ENCODE measurements around the gene ZDHHC12.

The ZDHHC12 gene

DNA sequence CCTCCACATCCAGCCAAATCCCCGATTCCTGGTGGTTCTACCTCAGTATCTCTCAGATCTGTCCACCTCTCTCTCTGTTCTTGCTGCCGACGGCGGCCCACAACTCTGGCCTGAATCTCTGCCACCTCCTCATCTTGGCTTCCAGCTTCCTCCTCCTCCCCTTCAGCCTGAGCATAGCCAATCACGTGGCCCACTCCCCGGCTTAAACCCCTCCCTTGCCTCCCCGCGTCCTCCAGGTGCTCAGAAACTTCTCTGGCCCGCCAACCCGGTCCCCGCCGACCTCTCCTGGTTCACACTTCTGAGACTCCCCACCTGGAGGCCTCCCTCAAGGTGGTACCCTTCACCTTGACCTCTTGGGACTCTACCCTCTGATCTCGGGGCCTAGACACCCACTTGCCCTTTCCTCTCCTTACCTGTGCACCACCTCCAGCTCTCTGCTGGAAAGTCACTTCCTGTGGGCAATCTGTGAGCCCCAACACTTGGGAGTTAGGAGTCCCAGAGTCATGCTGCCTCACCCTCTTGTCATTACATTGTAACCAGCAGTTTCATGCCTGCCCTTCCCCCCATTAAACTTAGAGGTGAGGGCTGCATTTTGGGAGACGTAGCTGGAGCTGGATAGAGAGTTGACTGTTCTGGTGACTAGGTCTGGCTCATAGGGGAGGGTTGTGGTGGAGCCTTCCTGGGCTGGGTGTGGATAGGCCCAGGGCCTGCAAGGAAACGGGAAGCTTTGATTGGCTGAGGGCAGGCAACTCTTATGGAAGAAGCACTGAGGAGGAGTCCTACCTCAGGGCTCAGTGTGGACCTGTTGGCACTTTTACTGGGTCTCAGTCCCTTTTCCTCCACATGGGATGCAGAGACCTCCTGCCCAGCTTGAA is 39.4 kb downstream of the ZDHHC12 start:
- DNase-seq, result peak; percentile 60

GRCh38 chr9:128684065-128684324 is 39.9 kb downstream of the ZDHHC12 start:
- no peak for DNase-seq

DNA sequence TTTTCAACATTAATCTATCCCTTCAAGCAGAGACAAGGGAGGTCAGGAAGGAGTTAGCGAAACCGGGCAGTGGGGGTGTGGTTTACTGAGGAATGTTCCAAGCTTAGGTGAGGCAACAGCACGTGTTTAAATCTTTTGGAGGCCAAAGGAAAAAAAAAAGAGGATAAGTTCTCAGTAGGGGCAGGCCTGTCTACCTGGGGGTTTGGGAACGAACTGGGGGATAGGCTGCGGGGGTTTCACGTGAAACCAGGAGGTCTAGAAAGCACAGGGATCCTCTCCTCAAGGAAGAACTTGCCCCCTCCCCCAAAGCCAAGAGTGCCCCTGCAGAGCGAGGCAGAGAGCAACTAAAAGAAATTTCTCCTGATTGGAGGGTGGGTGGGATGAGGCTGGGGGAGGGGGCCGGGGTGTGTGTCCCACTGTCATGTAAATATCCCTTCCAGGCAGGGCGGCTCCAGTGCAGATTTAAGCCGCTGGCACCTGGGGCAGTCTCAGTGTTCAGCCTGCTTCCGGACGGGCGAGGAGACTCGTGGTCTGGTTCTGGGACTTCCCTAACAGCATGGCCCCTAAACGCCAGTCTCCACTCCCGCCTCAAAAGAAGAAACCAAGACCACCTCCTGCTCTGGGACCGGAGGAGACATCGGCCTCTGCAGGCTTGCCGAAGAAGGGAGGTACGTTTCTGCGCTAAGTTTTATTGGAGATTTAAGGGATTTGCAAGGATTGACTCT is 40.4 kb downstream of the ZDHHC12 start:
- DNase-seq, result peak; percentile 29

- peak; percentile 61 for DNase-seq
Measured at GRCh38 chr9:128677794-128678193, 46.1 kb downstream of the ZDHHC12 start.

- no peak for DNase-seq
Measured at GRCh38 chr9:128675382-128675781, 48.5 kb downstream of the ZDHHC12 start.
